HCT116 (cell line): ENCODE data around the gene PSMA3. TPM values are rescaled to one million over a fixed set of nuclear protein-coding genes. Genes with fewer than 3 reads are reported as not detected.
A peak's percentile ranks its signal among the peaks of the same experiment; 100 is the strongest.
"Not testable (repeated sequence)": the region's sequence is repeated elsewhere in the genome, so short reads cannot be mapped to it uniquely, and the experiment has no call there.

Experiments used
- ATAC-seq: fragments of 200-7000 bp; cut with Tn5 transposase; 2 replicates; pipeline ENCODE4 v1.9.1; 2020; ENCODE audit warnings: mild to moderate bottlenecking, moderate library complexity
- BruUV-seq: library from RNA; stranded (reverse); fragments of 400-500 nt; replicated peaks from 2 replicates; lab custom pipeline; 2021; lab: Mats Ljungman, UMichigan
- CTCF ChIA-PET: fragments of 300-600 bp; sonication (Branson Sonifier 250); formaldehyde crosslinking; loops from one replicate; lab custom pipeline; 2021; ENCODE audit warnings: antibody characterized with exemption; lab: Charles Lee
- POLR2A ChIA-PET: fragments of 300-600, 350-600 bp; sonication (Branson Sonifier 250); formaldehyde crosslinking; loops from one replicate; lab custom pipeline; 2021; ENCODE audit warnings: antibody characterized with exemption; lab: Charles Lee
- RAD21 ChIA-PET, 2 experiments: fragments of 300-600 bp; sonication (Branson Sonifier 250); formaldehyde crosslinking; loops; one replicate each; lab custom pipeline; 2023; ENCODE audit warnings: low total read pairs in 2 of 2; ENCODE audit not compliant: uncharacterized antibody in 2 of 2, unreplicated experiment in 2 of 2, low non-redundant PET in 1 of 2; lab: Charles Lee
- DNase-seq: peaks from one replicate; pipeline ENCODE4 v3.0.0-alpha.2; 2010; ENCODE audit warnings: low read depth, low spot score
- H2AFZ ChIP-seq: fragments of 200-600 bp; shearing (Covaris generic), sonication (generic); 2 replicates; pipeline ENCODE4 v1.6.1; 2017; ENCODE audit warnings: low read depth, mixed run types, mixed read lengths, antibody characterized with exemption, low read length; ENCODE audit not compliant: poor library complexity, severe bottlenecking
- H3K27ac ChIP-seq: 2 replicates; pipeline ENCODE4 v1.5.1; 2012; ENCODE audit warnings: low read depth, low read length
- H3K27me3 ChIP-seq: fragments of 200-600 bp; sonication (generic); 2 replicates; pipeline ENCODE4 v1.6.1; 2016; ENCODE audit warnings: mixed run types, low read length, mixed read lengths; ENCODE audit not compliant: insufficient read depth
- H3K36me3 ChIP-seq, 2 experiments: fragments of 200-500 bp in 1 of 2; fragments of 200-600 bp in 1 of 2; sonication (Bioruptor generic) in 1 of 2; sonication (generic) in 1 of 2; 2 replicates each; pipeline versions ENCODE4 v1.5.1 to v1.6.1; 2014 to 2016; ENCODE audit warnings: low read length in 2 of 2, inconsistent platforms in 1 of 2, mixed read lengths in 1 of 2, mixed run types in 1 of 2; ENCODE audit not compliant: insufficient read depth in 2 of 2, control insufficient read depth in 1 of 2
- H3K4me1 ChIP-seq, 2 experiments: fragments of 200-600 bp in 1 of 2; sonication (generic) in 1 of 2; 2 replicates each; pipeline versions ENCODE4 v1.5.1 to v1.6.1; 2012 to 2017; ENCODE audit warnings: low read length in 2 of 2, inconsistent platforms in 1 of 2, mild to moderate bottlenecking in 1 of 2, mixed read lengths in 1 of 2, mixed run types in 1 of 2, moderate library complexity in 1 of 2; ENCODE audit not compliant: insufficient read depth in 2 of 2, control insufficient read depth in 1 of 2
- H3K4me2 ChIP-seq: fragments of 200-600 bp; sonication (generic); 2 replicates; pipeline ENCODE4 v1.6.1; 2017; ENCODE audit warnings: mixed run types, low read length, mixed read lengths
- H3K4me3 ChIP-seq, 2 experiments: fragments of 200-600 bp in 1 of 2; sonication (generic) in 1 of 2; replicated peaks in 1 of 2; 2 replicates each; pipeline ENCODE4 v1.5.1; 2011 to 2016; ENCODE audit warnings: low read length in 2 of 2, control low read depth in 1 of 2, low read depth in 1 of 2, mild to moderate bottlenecking in 1 of 2, mixed read lengths in 1 of 2, mixed run types in 1 of 2
- H3K79me2 ChIP-seq: fragments of 200-600 bp; sonication (generic); 2 replicates; pipeline ENCODE4 v1.6.1; 2017; ENCODE audit warnings: mild to moderate bottlenecking, mixed run types, low read length, moderate library complexity, mixed read lengths; ENCODE audit not compliant: insufficient read depth
- H3K9ac ChIP-seq: fragments of 200-600 bp; sonication (generic); 2 replicates; pipeline ENCODE4 v1.6.1; 2016; ENCODE audit warnings: low read length, mixed read lengths
- H3K9me2 ChIP-seq: fragments of 200-600 bp; sonication (generic), shearing (Covaris generic); 2 replicates; pipeline ENCODE4 v1.6.1; 2017; ENCODE audit warnings: mixed run types, mild to moderate bottlenecking, moderate library complexity; ENCODE audit not compliant: insufficient read depth
- H3K9me3 ChIP-seq, 2 experiments: fragments of 200-500 bp in 1 of 2; fragments of 200-600 bp in 1 of 2; sonication (Bioruptor generic) in 1 of 2; sonication (generic) in 1 of 2; 2 replicates each; pipeline ENCODE4 v1.6.1; 2014 to 2017; ENCODE audit warnings: low read length in 2 of 2, mixed read lengths in 2 of 2, inconsistent platforms in 1 of 2, low read depth in 1 of 2, mild to moderate bottlenecking in 1 of 2, mixed run types in 1 of 2, moderate library complexity in 1 of 2; ENCODE audit not compliant: control insufficient read depth in 1 of 2, insufficient read depth in 1 of 2
- H4K20me1 ChIP-seq: fragments of 200-600 bp; sonication (generic), shearing (Covaris generic); 2 replicates; pipeline ENCODE4 v1.6.1; 2017; ENCODE audit warnings: mixed run types, mild to moderate bottlenecking, moderate library complexity; ENCODE audit not compliant: insufficient read depth
- CEBPB ChIP-seq: IDR thresholded peaks from 2 replicates; pipeline ENCODE4 v1.6.1; 2012; ENCODE audit warnings: low read depth
- CTCF ChIP-seq, 3 experiments: fragments of 200-600 bp in 1 of 3; sonication (generic) in 1 of 3; IDR thresholded peaks in 2 of 3; conservative IDR thresholded peaks in 1 of 3; 2 replicates each; pipeline ENCODE4 v1.5.1; 2012 to 2017; ENCODE audit warnings: low read depth in 2 of 3, low read length in 2 of 3, antibody characterized with exemption in 1 of 3, borderline replicate concordance in 1 of 3, control low read depth in 1 of 3, mild to moderate bottlenecking in 1 of 3, mixed read lengths in 1 of 3, mixed run types in 1 of 3, moderate library complexity in 1 of 3; ENCODE audit not compliant: insufficient read depth in 1 of 3
- EZH2 ChIP-seq: fragments of 200-600 bp; sonication (generic); IDR thresholded peaks from 2 replicates; pipeline ENCODE4 v1.6.1; 2017; ENCODE audit warnings: antibody characterized with exemption, mixed run types
- JUND ChIP-seq: IDR thresholded peaks from 2 replicates; pipeline ENCODE4 v1.6.1; 2012
- POLR2A ChIP-seq: IDR thresholded peaks from 2 replicates; pipeline ENCODE4 v1.7.0; 2011; ENCODE audit warnings: borderline replicate concordance; ENCODE audit not compliant: insufficient read depth, insufficient read length; ENCODE audit errors: extremely low read depth
- POLR2AphosphoS5 ChIP-seq: IDR thresholded peaks from 2 replicates; pipeline ENCODE4 v1.6.1; 2011; ENCODE audit warnings: mild to moderate bottlenecking, low read depth, low read length, moderate library complexity
- RAD21 ChIP-seq: IDR thresholded peaks from 2 replicates; pipeline ENCODE4 v1.6.1; 2012; ENCODE audit warnings: low read depth, mild to moderate bottlenecking
- REST ChIP-seq: IDR thresholded peaks from 2 replicates; pipeline ENCODE4 v1.6.1; 2012; ENCODE audit warnings: low read depth
- SIN3A ChIP-seq: IDR thresholded peaks from 2 replicates; pipeline ENCODE4 v1.6.1; 2012; ENCODE audit warnings: low read depth
- SP1 ChIP-seq: IDR thresholded peaks from 2 replicates; pipeline ENCODE4 v1.6.1; 2012; ENCODE audit warnings: low read depth
- SRF ChIP-seq: IDR thresholded peaks from 2 replicates; pipeline ENCODE4 v1.6.1; 2012; ENCODE audit warnings: low read depth
- TCF7L2 ChIP-seq: IDR thresholded peaks from 2 replicates; pipeline ENCODE4 v1.7.0; 2011; ENCODE audit warnings: borderline replicate concordance, inconsistent platforms; ENCODE audit not compliant: insufficient read depth, insufficient read length; ENCODE audit errors: extremely low read depth
- YY1 ChIP-seq: IDR thresholded peaks from 2 replicates; pipeline ENCODE4 v1.6.1; 2011; ENCODE audit warnings: low read length, low read depth, moderate library complexity, mild to moderate bottlenecking; ENCODE audit not compliant: insufficient replicate concordance; ENCODE audit errors: extremely low read depth
- ZNF274 ChIP-seq: fragments of 200-500 bp; sonication (Bioruptor generic); IDR thresholded peaks from 2 replicates; pipeline ENCODE4 v1.6.1; 2014; ENCODE audit warnings: mild to moderate bottlenecking, low read depth, low read length, inconsistent platforms
- intact Hi-C: fragments of 100-400 bp; cut with micrococcal nuclease; formaldehyde crosslinking; loops from 2 replicates; pipeline ENCODE4 v1.10.0; 2022
- total RNA-seq: library from RNA; stranded (reverse); gene quantifications from one replicate; pipeline ENCODE4 v1.2.1, GENCODE V29; 2021; ENCODE audit not compliant: unreplicated experiment

Gene PSMA3
- total RNA-seq, 1 experiment from 2014 or later, result 267 TPM

- H2AFZ ChIP-seq, result no peak overlapping the region
- intact Hi-C loops, result no loop called here
- TSS peak; percentile 18 for BruUV-seq
- DNase-seq (no peak), ATAC-seq (peak; percentile 42)
- H3K9me2 ChIP-seq, result no peaks in the 10 kb centered on the region
- no peak for TF ChIP-seq CEBPB
- no peak for TF ChIP-seq REST
- TF ChIP-seq CTCF (IDR thresholded peaks at IDR 0.05 in 2 of 3, conservative IDR thresholded peaks at IDR 0.05 in 1 of 3; ENCODE audit: borderline replicate concordance in 1 of 3, insufficient read depth in 1 of 3, low read depth in 2 of 3, low read length in 2 of 3), result no peak
- TF ChIP-seq SIN3A, result no peak
- no peak for TF ChIP-seq SP1
- no peak for TF ChIP-seq TCF7L2
- TF ChIP-seq JUND, result no peak
- TF ChIP-seq POLR2A, result no peak
- TF ChIP-seq EZH2, result no peak
- no peak for TF ChIP-seq RAD21
- TF ChIP-seq ZNF274, result no peak
- TF ChIP-seq YY1, result no peak
- TF ChIP-seq POLR2AphosphoS5, result no peak
- no peak for TF ChIP-seq SRF
- peaks cover 8% of the 10 kb centered on the region; the same call in 1 of the 2 replicates for H4K20me1 ChIP-seq
- ChIA-PET POLR2A (no interaction called here), RAD21 (no interaction called here), CTCF (no interaction called here)
- H3K4me2 ChIP-seq, result no peak overlapping the region
- peaks cover 85% of the 10 kb centered on the region for H3K79me2 ChIP-seq
- H3K27ac ChIP-seq, result no peak overlapping the region
- H3K9ac ChIP-seq, result no peak overlapping the region
- no peak overlapping the region for H3K4me3 ChIP-seq
- H3K36me3 ChIP-seq, result peaks cover 41% of the 10 kb centered on the region in 2 experiments; a peak in 3 of 4 replicates
- H3K4me1 ChIP-seq, result no peaks in the 10 kb centered on the region
- H3K27me3 ChIP-seq, result no peaks in the 10 kb centered on the region
- no peaks in the 10 kb centered on the region for H3K9me3 ChIP-seq
Observed at GRCh38 chr14:58258156-58258555, 13.5 kb downstream of the PSMA3 start.

GRCh38 chr14:58262005-58262404 lies 17.4 kb downstream of the PSMA3 start:
- Histone ChIP-seq H3K79me2 (peaks cover 81% of the 10 kb centered on the region), H3K36me3 (peaks cover 60 to 62% of the 10 kb centered on the region in 2 experiments; a peak in 3 of 4 replicates), H4K20me1 (peaks cover 11% of the 10 kb centered on the region; the same call in 1 of the 2 replicates)
- H3K9me3 ChIP-seq, H3K4me1 ChIP-seq, H3K27ac ChIP-seq, POLR2A ChIA-PET, H3K9ac ChIP-seq, H2AFZ ChIP-seq, BruUV-seq, RAD21 ChIA-PET, H3K4me3 ChIP-seq, H3K27me3 ChIP-seq, H3K9me2 ChIP-seq, CTCF ChIA-PET, intact Hi-C loops, ATAC-seq, H3K4me2 ChIP-seq, DNase-seq: not testable (repeated sequence)
